Stimulated activated CD4-positive, alpha-beta T cell treated with anti-CD3 and anti-CD28 coated beads, Interleukin-15, amount 100 ng/mL, for 1 hour (primary cell): ENCODE data around the gene MCOLN3.
"Not testable (repeated sequence)": the region's sequence is repeated elsewhere in the genome, so short reads cannot be mapped to it uniquely, and the experiment has no call there.

Experiments
- DNase-seq, 2 donors: peaks; one replicate each; pipeline ENCODE4 v3.0.0-alpha.2; 2020; ENCODE audit warnings: low read depth in 1 of 2, low spot score in 1 of 2

MCOLN3 gene

GRCh38 chr1:85049735-85050166, 1.5 kb upstream of the MCOLN3 start:
- DNase-seq = no peak

DNA sequence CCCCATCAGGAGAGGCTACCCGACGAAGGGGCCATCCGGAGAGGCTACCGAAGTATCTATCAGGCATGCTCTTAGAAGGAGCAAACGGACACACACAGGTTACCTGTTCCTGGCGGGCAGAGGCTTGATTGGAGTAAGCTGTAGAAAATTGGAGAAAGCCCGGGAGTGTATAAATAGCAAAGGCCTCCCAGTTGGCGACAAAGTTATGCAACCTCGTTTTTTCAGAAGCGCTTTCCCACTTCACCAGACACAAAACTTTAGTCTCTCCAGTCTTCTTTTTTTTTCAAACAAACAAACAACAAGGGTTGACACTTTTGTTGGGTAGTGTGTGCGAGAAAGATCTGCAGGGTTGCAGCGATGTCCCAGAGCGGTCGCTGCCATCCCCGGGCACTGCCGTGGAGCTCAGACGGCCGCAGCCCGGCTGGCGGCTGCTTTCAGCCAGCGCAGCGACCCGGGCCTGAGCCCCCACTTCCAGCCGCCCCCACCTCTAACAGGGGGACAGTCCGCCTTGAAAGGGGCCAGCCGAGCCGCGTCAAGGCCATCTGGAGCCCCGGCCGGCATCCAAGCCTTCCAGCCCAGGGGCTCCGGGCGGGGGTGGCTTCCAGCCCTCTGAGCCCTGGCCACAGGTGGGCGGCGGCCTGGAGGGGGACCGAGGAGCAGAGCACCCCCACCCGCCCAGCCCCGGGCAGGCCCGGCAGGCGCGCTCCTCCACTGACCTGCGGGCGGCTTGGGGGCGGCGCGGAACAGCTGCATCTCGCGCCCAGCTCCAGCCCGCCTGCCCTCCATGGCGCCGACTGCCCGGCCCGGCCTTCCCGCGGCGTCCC, 616 bp downstream of the MCOLN3 start:
- DNase-seq = no peak

DNA sequence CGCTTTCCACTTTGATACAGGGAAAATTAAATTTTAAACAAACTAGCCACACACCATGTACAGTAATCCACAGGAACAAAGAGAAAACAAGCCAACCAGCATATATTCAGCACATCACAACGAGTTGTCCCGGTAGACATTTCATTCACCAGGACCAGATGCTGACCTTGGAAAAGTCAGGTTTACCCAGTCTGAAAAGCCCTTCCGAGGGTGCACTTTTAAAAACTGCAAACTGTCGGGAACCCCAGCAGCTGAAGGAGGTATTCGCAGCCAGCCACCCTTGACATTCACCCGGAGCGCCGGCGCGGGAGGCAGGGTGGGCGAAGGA, 1.2 kb downstream of the MCOLN3 start:
- no peak for DNase-seq

DNA sequence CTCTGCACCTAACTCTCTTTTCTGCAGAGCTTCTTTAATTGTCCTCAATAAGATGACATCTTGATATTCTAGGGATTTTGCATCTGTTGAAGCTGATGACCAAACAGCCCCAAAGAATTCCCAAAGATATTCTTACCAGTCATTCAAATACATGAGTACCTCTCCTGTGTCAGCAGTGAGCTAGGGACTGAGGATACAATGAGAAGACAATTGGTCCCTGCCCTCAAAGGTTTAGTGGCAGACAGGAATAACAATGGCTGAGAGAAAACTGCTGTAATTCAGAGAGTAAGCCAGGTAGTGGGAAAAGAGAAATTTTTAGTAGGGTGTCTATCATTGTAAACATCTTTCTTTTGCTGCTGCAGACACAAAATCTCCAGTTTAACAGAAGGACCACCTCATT, 5.9 kb downstream of the MCOLN3 start:
- no peak for DNase-seq

- DNase-seq = no peak
These were observed 6.5 kb downstream of the MCOLN3 start for GRCh38 chr1:85041793-85042192.

- DNase-seq = no peak
These were observed 15.1 kb downstream of the MCOLN3 start for GRCh38 chr1:85033221-85033620.

- DNase-seq = no peak
These were observed 17.8 kb downstream of the MCOLN3 start for GRCh38 chr1:85030536-85030935.

GRCh38 chr1:85028151-85028550, 20.1 kb downstream of the MCOLN3 start:
- DNase-seq = no peak

DNA sequence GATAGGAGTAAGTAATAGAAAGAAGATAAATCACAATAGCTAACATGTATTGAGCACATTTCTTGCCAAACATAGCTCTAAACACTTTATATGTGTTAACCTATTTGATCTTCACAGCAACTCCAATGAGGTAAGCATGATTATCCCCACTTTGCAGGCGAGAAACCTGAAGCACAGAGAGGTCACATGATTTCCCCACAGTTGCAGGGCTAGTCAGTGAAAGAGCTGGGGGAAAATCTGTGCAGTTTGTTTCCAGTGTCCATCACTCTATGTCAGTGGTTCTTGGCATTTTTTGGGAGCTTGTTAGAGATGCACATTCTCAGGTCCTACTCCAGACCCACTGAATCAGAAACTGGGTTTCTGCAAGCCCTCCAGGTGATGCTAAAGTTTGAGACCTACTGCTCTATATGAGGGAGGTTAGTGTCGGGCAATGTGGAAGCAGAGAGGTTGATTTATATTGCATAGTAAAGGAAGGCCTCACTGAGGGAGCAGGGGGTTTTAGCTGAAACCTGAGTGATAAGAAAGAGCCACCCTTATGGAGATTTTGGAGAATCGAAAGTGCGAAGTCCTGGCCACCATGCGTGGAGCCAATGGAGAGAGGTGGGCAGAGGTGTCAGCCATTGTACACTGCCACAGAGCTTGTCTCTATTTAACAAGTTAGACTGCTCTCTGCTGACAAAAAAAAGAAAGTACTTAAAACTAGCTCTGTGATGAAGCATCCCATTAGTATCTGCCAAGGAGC, 20.9 kb downstream of the MCOLN3 start:
- DNase-seq = no peak

DNA sequence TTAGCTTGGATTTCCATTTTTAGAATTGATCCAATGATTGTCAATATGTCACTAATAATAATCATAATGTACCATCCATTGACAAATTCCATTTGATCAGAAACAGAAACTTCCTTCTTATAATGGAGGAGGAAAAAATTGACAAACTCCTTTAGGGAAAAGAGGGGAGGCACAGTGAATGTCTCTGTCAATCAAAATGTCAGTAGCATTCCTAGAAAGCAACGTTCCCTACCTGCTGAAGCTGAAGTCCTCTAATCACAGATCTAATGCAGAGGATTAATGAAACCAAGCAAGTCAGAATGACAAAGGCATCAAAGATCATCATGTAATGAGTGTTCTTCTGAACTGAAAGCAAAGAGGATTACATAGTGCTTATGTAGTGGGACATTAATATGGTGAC, 22.4 kb downstream of the MCOLN3 start:
- DNase-seq = no peak

DNA sequence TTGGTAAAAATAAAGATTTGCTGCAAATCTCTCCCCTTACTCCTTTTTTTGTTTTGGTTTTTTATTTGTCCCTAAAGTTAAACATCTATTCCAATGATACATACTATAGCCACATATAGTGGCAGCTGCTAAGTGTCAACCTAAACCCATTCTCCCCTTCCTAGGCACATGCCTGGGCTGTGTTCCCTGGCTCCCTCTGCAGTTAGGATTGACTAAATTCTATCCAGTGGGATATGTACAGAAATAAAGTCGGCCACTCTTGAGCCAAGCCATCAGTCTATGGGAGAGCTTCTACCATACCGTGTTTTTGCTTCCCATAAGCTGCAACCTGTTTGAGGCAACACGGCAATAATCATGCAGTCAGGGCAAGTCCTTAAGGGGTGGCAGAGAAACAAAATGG, 23.6 kb downstream of the MCOLN3 start:
- no peak for DNase-seq

- DNase-seq = no peak
These were observed 25.6 kb downstream of the MCOLN3 start for GRCh38 chr1:85022700-85023099.

DNA sequence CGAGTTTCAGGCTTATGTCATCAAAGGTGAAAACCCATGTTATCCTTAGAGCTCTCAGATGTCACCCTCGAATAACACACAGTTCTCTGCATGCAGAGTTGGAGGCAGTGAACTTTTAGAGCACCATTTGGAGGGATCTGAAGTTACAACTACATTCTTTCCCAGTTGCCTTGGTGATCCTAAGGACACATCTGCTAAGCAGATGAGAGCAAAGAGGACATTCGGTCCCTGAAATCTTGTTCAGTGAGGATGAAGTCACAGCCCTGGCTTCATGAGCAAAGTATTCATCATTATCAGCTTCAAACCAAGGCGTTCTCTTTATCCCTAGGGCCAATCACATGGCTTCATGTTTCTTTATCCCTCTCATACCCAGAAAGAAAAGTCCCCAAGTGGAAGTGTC, 28.3 kb downstream of the MCOLN3 start:
- DNase-seq = no peak

- no peak for DNase-seq
These were observed 32.5 kb downstream of the MCOLN3 start for GRCh38 chr1:85015826-85016225.

DNA sequence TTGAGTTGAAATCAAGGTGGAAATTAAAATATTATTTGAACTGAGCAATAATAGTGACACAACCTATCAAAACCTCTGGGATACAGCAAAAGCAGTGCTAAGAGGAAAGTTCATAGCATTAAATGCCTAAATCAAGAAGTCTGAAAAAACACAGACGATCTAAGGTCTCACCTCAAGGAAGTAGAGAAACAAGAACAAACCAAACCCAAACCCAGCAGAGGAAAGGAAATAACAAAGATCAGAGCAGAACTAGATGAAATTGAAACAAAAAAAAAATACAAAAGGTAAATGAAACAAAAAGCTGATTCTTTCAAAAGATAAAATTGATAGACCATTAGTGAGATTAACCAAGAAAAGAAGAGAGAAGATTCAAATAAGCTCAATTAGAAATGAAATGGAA, 42.7 kb downstream of the MCOLN3 start:
- not testable (repeated sequence) for DNase-seq

GRCh38 chr1:85001742-85002141, 46.6 kb downstream of the MCOLN3 start:
- no peak for DNase-seq

GRCh38 chr1:84998642-84999280, 49.5 kb downstream of the MCOLN3 start:
- DNase-seq = peak in 1 of 2 donors; percentile 9

DNA sequence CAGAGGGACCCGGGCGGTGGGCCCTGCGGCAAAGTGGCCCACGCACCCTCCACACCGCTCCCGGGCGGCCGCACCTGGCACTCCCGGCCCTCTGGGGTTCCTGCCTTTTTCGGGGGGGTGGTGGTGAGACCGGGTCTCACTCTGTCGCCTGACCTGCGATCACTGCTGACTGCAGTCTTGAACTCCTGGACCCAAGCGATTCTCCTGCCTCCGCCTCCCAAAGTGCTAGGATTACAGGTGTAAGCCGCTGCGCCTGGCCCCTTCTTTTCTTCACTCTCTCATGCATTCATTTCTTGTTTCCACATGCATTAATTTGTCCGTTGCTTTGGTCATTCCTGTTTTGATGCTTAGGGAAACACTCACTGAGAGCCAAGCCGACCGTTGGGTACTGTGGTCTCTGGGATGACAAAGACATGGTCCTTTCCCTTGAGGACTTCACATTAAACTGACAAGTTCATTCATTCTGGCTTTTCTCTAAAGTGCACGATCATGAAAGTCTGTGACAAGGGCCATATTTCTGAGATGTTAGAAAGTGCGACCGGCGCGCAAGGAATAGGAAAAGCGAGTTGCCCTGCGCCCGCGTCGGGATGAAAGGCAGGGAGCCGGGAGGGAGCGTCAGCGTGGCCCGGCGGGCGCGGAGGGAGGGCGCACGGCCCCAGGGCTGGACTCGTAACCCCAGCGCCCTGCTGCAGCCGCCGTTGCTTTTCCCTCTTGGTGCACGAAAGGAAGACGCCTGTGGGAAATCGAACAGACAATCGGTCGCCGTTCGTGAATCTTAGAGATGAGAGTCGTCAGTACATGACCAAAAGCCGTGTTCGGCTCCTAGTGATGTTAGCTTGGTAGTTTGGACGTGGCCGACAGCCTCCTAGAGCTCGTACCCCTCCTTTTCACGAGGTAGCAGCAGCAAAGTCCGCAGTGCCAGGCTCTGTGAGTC, 50.4 kb downstream of the MCOLN3 start:
- DNase-seq = no peak

- DNase-seq = peak; percentile 34 to 41
These were observed 51.2 kb downstream of the MCOLN3 start, which contains the start of gene MCOLN2 for GRCh38 chr1:84996846-84997666. TSS of gene MCOLN2 (minus strand) at chr1:84997113. CDS start at chr1:84996872, 241 bp downstream.
